MG63 (cell line): ENCODE data around the gene KCNMA1. TPM values are rescaled to one million over a fixed set of nuclear protein-coding genes. Genes with fewer than 3 reads are reported as not detected.
"Not testable (repeated sequence)": the region's sequence is repeated elsewhere in the genome, so short reads cannot be mapped to it uniquely, and the experiment has no call there.

Experiments
- DNase-seq: peaks from one replicate; pipeline ENCODE4 v3.0.0-alpha.2; 2020
- H3K27me3 ChIP-seq: fragments of 250-450 bp; sonication (Bioruptor Pico); 2 replicates; pipeline ENCODE4 v1.5.1; 2020; ENCODE audit warnings: mild to moderate bottlenecking, moderate library complexity
- H3K36me3 ChIP-seq: fragments of 250-450 bp; sonication (Bioruptor Pico); 2 replicates; pipeline ENCODE4 v1.5.1; 2020; ENCODE audit warnings: mild to moderate bottlenecking, moderate library complexity
- H3K4me3 ChIP-seq: fragments of 250-450 bp; sonication (Bioruptor Pico); 2 replicates; pipeline ENCODE4 v1.5.1; 2020; ENCODE audit warnings: mild to moderate bottlenecking, moderate library complexity
- H3K9me3 ChIP-seq: fragments of 250-450 bp; sonication (Bioruptor Pico); 2 replicates; pipeline ENCODE4 v1.5.1; 2020; ENCODE audit warnings: mild to moderate bottlenecking, moderate library complexity
- total RNA-seq: library from RNA; depleted of rRNA; stranded (reverse); fragments of >200 nt; shearing (Covaris generic); gene quantifications from 2 replicates; pipeline ENCODE4 v1.2.3, GENCODE V29; 2014; ENCODE audit warnings: low replicate concordance

KCNMA1 gene
- total RNA-seq, 1 experiment from 2014 or later: 40.8 TPM

- Histone ChIP-seq H3K36me3 (no peaks in the 10 kb centered on the region), H3K4me3 (no peak overlapping the region), H3K27me3 (peaks cover 9% of the 10 kb centered on the region), H3K9me3 (no peaks in the 10 kb centered on the region)
- DNase-seq: no peak
Observed at GRCh38 chr10:77669892-77670291, 32.3 kb upstream of the KCNMA1 start.

- no peaks in the 10 kb centered on the region for H3K9me3 ChIP-seq
- DNase-seq: no peak
- H3K4me3 ChIP-seq: no peak overlapping the region
Observed at GRCh38 chr10:77667426-77668324, 30.1 kb upstream of the KCNMA1 start.

DNA sequence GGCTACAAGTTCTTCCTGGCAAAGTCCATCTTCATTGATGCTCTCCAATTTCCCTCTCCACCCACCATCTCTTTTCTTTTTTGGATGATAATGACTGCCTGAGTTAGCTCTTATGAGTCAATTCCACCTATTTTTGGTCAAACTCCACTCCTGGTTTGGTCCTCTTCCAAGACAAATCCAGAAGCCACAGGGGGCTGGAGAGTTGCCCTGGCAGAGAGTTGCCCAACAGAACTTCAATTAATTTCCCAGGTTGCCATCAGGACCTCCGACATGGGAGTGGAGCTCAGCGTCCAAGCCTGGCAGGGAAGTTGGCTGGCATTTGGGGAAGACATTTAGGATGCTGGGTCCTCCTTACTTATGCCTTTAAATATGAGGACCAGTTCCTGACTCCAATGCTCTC, 29.2 kb upstream of the KCNMA1 start:
- H3K4me3 ChIP-seq: no peak overlapping the region
- no peaks in the 10 kb centered on the region for H3K36me3 ChIP-seq
- H3K9me3 ChIP-seq: no peaks in the 10 kb centered on the region
- peak; percentile 58 for DNase-seq
- H3K27me3 ChIP-seq: peaks cover 9% of the 10 kb centered on the region

More at GRCh38 chr10:77667426-77668324, 30.1 kb upstream of the KCNMA1 start:
- Histone ChIP-seq H3K36me3 (no peaks in the 10 kb centered on the region), H3K27me3 (peaks cover 9% of the 10 kb centered on the region)

DNA sequence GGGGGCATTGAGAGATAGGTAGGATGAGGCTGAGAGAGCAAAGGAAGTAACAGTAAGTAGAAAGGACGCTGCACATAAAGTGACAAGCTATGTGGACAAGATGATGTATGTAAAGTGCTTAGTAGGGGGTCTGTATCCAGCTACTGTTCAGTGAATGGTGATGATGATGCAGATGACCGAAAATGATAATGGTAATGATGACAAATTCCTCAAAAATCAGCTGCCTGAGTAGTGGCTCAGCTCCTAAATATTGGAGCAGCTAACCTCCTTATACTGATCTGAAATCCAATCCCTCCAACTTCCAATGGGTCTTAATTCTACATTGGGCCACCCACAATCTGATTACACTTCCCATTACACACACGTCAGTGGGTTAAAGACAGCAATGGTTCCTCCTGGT, 27.1 kb upstream of the KCNMA1 start:
- DNase-seq: no peak
- H3K9me3 ChIP-seq: no peaks in the 10 kb centered on the region
- H3K27me3 ChIP-seq: no peaks in the 10 kb centered on the region
- no peak overlapping the region for H3K4me3 ChIP-seq
- no peaks in the 10 kb centered on the region for H3K36me3 ChIP-seq

DNA sequence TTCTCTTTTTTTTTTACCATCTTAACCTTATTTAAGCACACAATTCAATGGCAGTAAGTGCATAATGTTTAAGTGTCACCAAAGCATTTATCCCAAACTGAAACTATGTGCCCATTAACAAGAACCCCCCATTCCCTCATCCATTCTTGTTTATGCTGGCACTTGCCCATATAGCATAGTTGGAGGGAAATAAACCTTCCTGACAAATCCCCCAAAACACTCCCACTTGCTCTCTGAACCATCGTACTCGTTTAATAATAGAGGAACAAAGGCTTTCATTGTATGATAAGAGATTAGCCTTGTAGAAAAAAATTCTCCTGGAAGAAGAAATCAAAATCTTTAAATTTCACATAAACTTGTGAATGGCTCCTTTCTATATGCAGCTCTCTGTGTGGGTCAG, 26.4 kb upstream of the KCNMA1 start:
- no peak overlapping the region for H3K4me3 ChIP-seq
- no peak for DNase-seq
- H3K27me3 ChIP-seq: no peaks in the 10 kb centered on the region
- H3K36me3 ChIP-seq: no peaks in the 10 kb centered on the region
- H3K9me3 ChIP-seq: peaks cover 2% of the 10 kb centered on the region; the same call in 1 of the 2 replicates

DNA sequence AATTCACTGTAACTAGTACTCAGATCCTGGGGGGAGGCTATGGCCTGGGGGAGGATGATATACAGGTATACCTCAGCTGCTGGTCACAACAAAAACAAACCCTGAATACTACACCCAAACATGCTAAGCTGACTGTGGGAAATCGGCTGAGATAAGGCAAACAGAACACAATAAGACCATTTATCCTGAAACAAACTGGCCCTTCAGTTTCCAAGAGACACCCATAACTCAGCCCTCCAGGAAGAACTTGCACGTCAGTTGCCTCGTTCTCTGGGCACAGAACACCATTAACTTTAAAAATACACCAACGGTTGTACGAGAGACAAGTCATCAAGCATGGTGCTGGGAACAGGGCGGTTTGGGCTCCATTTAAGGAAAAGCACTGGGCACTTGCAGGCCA, 24.1 kb upstream of the KCNMA1 start:
- H3K9me3 ChIP-seq: peaks cover 5% of the 10 kb centered on the region; the same call in 1 of the 2 replicates
- H3K27me3 ChIP-seq: no peaks in the 10 kb centered on the region

DNA sequence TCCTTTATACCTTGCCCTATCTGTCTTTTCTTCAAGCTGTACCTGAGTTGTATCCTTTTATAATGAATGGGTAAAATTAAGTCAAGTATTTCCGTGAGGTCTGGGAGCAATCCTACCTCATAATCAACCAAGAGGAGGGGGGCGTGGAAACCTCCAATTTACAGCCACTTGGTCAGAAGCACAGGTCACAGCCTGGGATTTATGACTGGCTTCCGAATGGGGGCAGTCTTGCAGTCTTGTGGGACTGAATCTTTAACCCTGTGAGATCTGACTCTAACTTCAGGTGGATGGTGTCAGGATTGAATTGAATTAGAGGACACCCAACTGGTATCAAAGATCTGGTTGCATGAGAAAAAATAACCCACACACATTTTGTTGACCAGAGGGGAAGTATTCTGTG, 23.5 kb upstream of the KCNMA1 start:
- H3K36me3 ChIP-seq: no peaks in the 10 kb centered on the region
- no peak for DNase-seq
- H3K4me3 ChIP-seq: no peak overlapping the region
- no peaks in the 10 kb centered on the region for H3K27me3 ChIP-seq
- H3K9me3 ChIP-seq: peaks cover 5% of the 10 kb centered on the region; the same call in 1 of the 2 replicates

More for the DNA sequence above, 24.1 kb upstream of the KCNMA1 start:
- DNase-seq: no peak
- H3K36me3 ChIP-seq: no peaks in the 10 kb centered on the region
- no peak overlapping the region for H3K4me3 ChIP-seq

- not testable (repeated sequence) for H3K36me3 ChIP-seq, DNase-seq, H3K4me3 ChIP-seq, H3K9me3 ChIP-seq, H3K27me3 ChIP-seq
Observed at GRCh38 chr10:77659046-77659670, 21.6 kb upstream of the KCNMA1 start.

DNA sequence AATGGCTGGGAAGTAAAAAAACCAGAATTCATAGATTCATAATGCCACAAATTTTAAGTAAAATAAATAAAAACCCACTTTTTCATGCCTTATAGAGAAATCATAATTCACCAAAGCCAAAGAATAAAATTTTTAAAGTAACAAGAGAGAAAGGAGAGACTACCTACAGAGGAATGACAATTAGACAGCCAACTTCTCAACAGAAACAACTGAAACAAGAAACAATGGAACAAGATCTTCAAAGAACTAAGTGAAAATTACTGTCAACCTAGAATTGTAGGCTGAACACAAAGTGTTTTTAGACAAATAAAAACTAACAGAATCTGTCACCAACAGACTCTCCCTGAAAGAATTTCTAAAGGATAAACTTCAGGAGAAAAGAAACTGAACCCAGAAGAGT, 15.6 kb upstream of the KCNMA1 start:
- H3K9me3 ChIP-seq: peaks cover 11% of the 10 kb centered on the region
- no peaks in the 10 kb centered on the region for H3K36me3 ChIP-seq
- DNase-seq: no peak
- H3K27me3 ChIP-seq: no peaks in the 10 kb centered on the region
- H3K4me3 ChIP-seq: no peak overlapping the region

- H3K36me3 ChIP-seq: no peaks in the 10 kb centered on the region
- H3K9me3 ChIP-seq: peaks cover 11% of the 10 kb centered on the region
- H3K27me3 ChIP-seq: no peaks in the 10 kb centered on the region
- no peak for DNase-seq
- no peak overlapping the region for H3K4me3 ChIP-seq
Observed at GRCh38 chr10:77649333-77650331, 12.0 kb upstream of the KCNMA1 start.

DNA sequence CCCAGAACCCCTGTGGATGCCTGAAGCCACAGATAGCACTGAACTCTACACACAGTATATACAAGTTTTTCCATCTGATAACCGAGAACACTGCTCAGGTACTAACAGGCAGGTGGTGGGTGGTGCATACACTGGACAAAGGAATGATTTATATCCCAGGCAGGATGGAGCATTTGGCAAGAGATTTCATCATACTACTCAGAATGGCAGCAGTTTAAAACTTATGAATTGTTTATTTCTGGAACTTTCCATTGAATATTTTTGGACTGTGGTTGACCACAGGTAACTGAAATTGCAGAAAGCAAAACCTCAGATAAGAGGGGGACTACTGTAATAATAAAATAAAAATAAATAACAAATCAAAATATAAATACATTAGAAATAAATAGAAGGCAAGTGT, 10.9 kb upstream of the KCNMA1 start:
- DNase-seq: no peak
- no peak overlapping the region for H3K4me3 ChIP-seq
- H3K9me3 ChIP-seq: peaks cover 13% of the 10 kb centered on the region
- no peaks in the 10 kb centered on the region for H3K27me3 ChIP-seq
- H3K36me3 ChIP-seq: no peaks in the 10 kb centered on the region

GRCh38 chr10:77647543-77648293, 10.1 kb upstream of the KCNMA1 start:
- peaks cover 7% of the 10 kb centered on the region; the same call in 1 of the 2 replicates for H3K9me3 ChIP-seq
- DNase-seq: no peak
- no peaks in the 10 kb centered on the region for H3K27me3 ChIP-seq
- H3K4me3 ChIP-seq: no peak overlapping the region
- no peaks in the 10 kb centered on the region for H3K36me3 ChIP-seq

- Histone ChIP-seq H3K36me3 (no peaks in the 10 kb centered on the region), H3K4me3 (no peak overlapping the region), H3K9me3 (peaks cover 5% of the 10 kb centered on the region; the same call in 1 of the 2 replicates), H3K27me3 (no peaks in the 10 kb centered on the region)
- DNase-seq: no peak
Observed at GRCh38 chr10:77644557-77645243, 7.1 kb upstream of the KCNMA1 start.

DNA sequence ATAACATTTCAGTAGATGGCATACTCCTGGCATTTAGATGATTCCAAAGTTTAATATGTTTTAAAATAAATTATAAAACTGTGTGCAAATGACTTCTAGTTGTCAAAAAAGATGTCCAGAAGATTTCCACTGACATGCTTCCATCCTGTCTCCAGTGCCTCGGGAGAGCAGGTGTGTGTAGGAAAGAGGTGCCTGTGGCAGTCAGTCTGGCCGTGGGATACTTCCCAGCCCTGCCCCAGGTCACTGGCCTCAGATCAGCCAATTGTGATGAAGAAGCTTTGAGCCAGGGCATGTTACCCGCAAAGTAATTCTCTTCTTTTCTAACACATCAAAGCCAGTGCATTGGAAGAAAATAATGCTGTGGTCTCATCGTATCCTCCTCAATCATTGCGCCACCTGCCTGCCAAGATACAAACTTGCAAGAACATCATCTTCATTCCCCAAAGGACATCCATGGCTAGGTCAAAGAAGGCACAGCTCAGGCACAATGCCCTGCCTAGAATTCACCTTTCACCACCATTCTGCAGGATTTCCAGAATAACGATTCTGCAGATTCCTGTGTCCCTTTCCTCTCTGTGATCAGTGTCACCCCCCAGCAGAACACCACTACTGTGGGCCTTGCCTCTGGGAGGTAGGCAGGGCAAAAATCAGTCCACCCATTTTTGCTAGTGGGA, 6.3 kb upstream of the KCNMA1 start:
- Histone ChIP-seq H3K4me3 (no peak overlapping the region), H3K9me3 (peaks cover 5% of the 10 kb centered on the region; the same call in 1 of the 2 replicates), H3K27me3 (no peaks in the 10 kb centered on the region), H3K36me3 (no peaks in the 10 kb centered on the region)
- DNase-seq: peak; percentile 43

GRCh38 chr10:77641788-77642397, 4.3 kb upstream of the KCNMA1 start:
- no peaks in the 10 kb centered on the region for H3K36me3 ChIP-seq
- DNase-seq: peak; percentile 41
- H3K27me3 ChIP-seq: no peaks in the 10 kb centered on the region
- H3K9me3 ChIP-seq: peaks cover 5% of the 10 kb centered on the region; the same call in 1 of the 2 replicates
- H3K4me3 ChIP-seq: no peak overlapping the region
